ENCODE measurements around the gene CSNK2A2. TPM values are rescaled to one million over a fixed set of nuclear protein-coding genes. Genes with fewer than 3 reads are reported as not detected.

Gene CSNK2A2
- polyA plus RNA-seq, 1 donor from 2014 or later, result 36.7 TPM

DNA sequence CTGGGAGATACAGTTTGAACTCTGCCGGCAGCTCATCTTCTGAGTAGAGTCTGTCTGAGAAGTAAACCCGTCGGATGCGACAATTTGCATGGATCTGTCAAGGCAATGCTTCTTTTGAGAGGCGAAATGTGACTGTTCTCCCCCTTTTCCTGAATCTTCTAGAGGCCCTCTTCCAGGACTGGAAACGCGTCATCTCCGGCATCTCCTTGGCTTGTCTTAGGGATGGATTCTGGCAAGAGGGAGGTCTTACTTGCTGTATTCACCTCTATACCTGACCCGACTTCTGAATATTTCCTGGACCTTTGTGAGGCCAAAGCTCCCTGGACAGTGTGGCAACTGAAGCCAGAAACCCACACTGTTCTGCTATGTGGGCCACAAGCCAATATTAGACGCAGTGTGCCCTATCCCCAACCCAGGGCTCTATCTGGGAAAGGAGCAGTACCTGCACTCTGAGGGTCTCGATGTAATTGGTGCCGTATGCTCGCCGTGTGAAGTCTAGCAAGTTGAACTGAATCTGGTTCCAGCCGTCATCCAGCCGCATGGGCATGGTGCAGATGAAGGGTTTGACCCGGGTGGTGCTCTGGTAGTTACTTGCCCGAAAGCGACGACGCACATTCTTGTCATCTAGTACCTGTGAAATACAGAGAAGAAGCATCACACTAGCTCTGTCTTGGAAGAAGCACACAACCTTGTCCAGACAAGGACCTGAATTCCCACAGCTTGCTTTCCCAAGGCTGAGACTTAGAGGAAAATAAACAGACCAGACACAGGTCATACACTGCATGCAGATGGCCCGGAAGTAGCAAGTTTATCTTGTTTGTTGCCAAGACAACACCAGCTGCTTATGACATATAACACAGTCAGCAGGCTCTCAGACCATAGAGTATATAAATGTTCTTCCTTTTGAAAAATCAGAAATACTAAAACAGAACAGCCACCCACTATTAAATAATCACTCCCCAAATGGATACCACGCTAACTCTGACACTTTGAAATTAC lies 82.8 kb downstream of the CSNK2A2 start:
- no peaks in the 10 kb centered on the region for H3F3A ChIP-seq (ENCODE audit: insufficient read depth, low read length, poor library complexity, severe bottlenecking)
- H4K20me1 ChIP-seq (ENCODE audit: insufficient read depth), result no peaks in the 10 kb centered on the region
- peaks cover 9% of the 10 kb centered on the region for H3K36me3 ChIP-seq (ENCODE audit: insufficient read depth, low read length)
- no peak overlapping the region for H3K4me2 ChIP-seq (ENCODE audit: low read length)
- no peak overlapping the region for H3K4me3 ChIP-seq (ENCODE audit: low read length)
- TF ChIP-seq, protein P1, sequence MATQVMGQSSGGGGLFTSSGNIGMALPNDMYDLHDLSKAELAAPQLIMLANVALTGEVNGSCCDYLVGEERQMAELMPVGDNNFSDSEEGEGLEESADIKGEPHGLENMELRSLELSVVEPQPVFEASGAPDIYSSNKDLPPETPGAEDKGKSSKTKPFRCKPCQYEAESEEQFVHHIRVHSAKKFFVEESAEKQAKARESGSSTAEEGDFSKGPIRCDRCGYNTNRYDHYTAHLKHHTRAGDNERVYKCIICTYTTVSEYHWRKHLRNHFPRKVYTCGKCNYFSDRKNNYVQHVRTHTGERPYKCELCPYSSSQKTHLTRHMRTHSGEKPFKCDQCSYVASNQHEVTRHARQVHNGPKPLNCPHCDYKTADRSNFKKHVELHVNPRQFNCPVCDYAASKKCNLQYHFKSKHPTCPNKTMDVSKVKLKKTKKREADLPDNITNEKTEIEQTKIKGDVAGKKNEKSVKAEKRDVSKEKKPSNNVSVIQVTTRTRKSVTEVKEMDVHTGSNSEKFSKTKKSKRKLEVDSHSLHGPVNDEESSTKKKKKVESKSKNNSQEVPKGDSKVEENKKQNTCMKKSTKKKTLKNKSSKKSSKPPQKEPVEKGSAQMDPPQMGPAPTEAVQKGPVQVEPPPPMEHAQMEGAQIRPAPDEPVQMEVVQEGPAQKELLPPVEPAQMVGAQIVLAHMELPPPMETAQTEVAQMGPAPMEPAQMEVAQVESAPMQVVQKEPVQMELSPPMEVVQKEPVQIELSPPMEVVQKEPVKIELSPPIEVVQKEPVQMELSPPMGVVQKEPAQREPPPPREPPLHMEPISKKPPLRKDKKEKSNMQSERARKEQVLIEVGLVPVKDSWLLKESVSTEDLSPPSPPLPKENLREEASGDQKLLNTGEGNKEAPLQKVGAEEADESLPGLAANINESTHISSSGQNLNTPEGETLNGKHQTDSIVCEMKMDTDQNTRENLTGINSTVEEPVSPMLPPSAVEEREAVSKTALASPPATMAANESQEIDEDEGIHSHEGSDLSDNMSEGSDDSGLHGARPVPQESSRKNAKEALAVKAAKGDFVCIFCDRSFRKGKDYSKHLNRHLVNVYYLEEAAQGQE (IDR thresholded peaks at IDR 0.05; ENCODE audit: borderline replicate concordance), result no peak
- no peak for TF ChIP-seq SMC3 (conservative IDR thresholded peaks at IDR 0.05; ENCODE audit: poor library complexity)
- TF ChIP-seq TAF1 (IDR thresholded peaks at IDR 0.05; ENCODE audit: low read depth), result no peak
- TF ChIP-seq EP300 (conservative IDR thresholded peaks at IDR 0.05; ENCODE audit: poor library complexity, severe bottlenecking), result no peak
- TF ChIP-seq MXI1 (conservative IDR thresholded peaks at IDR 0.05; ENCODE audit: poor library complexity, severe bottlenecking), result no peak
- TF ChIP-seq, protein P2, sequence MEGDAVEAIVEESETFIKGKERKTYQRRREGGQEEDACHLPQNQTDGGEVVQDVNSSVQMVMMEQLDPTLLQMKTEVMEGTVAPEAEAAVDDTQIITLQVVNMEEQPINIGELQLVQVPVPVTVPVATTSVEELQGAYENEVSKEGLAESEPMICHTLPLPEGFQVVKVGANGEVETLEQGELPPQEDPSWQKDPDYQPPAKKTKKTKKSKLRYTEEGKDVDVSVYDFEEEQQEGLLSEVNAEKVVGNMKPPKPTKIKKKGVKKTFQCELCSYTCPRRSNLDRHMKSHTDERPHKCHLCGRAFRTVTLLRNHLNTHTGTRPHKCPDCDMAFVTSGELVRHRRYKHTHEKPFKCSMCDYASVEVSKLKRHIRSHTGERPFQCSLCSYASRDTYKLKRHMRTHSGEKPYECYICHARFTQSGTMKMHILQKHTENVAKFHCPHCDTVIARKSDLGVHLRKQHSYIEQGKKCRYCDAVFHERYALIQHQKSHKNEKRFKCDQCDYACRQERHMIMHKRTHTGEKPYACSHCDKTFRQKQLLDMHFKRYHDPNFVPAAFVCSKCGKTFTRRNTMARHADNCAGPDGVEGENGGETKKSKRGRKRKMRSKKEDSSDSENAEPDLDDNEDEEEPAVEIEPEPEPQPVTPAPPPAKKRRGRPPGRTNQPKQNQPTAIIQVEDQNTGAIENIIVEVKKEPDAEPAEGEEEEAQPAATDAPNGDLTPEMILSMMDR (IDR thresholded peaks at IDR 0.05; ENCODE audit: poor library complexity, severe bottlenecking), result no peak
- no peak for TF ChIP-seq RAD21 (conservative IDR thresholded peaks at IDR 0.05)
- TF ChIP-seq EZH2 (IDR thresholded peaks at IDR 0.05; ENCODE audit: borderline replicate concordance, insufficient read depth, low read length, poor library complexity, severe bottlenecking), result no peak
- H3K9me3 ChIP-seq (ENCODE audit: low read length), result no peaks in the 10 kb centered on the region
- no peaks in the 10 kb centered on the region for H3K27me3 ChIP-seq (ENCODE audit: insufficient read depth, low read depth, low read length)
- no peak overlapping the region for H3K9ac ChIP-seq (ENCODE audit: low read length)
- no peak overlapping the region for H3K27ac ChIP-seq (ENCODE audit: low read length)
- H2AFZ ChIP-seq (ENCODE audit: low read depth, low read length), result no peak overlapping the region
- H3K79me2 ChIP-seq (replicated peaks; ENCODE audit: insufficient read depth, low read length), result peaks cover 39% of the 10 kb centered on the region
- H3K9me2 ChIP-seq (ENCODE audit: insufficient read depth, low read length), result no peaks in the 10 kb centered on the region

DNA sequence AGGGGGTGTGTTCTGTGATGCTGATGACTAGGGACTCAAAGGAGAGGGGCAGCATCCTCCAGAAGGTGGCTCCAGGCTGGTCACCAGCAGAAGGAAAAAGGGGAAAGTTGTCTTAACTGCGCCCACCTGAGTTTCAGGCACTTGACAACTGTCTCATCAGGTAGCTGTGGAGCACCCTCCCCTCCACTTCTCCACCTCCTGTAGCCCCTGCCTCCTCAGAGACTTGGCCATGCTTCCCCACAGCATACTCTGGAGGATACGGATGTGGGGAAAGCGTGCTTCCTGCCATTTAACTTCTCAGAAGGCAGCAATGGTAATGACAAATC lies 86.6 kb downstream of the CSNK2A2 start:
- Histone ChIP-seq H3K79me2 (replicated peaks; ENCODE audit: insufficient read depth, low read length) (peaks cover 5% of the 10 kb centered on the region), H3K36me3 (ENCODE audit: insufficient read depth, low read length) (peaks cover 4% of the 10 kb centered on the region), H3K9me2 (ENCODE audit: insufficient read depth, low read length) (no peaks in the 10 kb centered on the region), H3K9ac (ENCODE audit: low read length) (no peak overlapping the region), H3F3A (ENCODE audit: insufficient read depth, low read length, poor library complexity, severe bottlenecking) (no peaks in the 10 kb centered on the region), H3K9me3 (ENCODE audit: low read length) (no peaks in the 10 kb centered on the region), H3K4me2 (ENCODE audit: low read length) (no peak overlapping the region), H2AFZ (ENCODE audit: low read depth, low read length) (no peak overlapping the region), H4K20me1 (ENCODE audit: insufficient read depth) (no peaks in the 10 kb centered on the region), H3K27ac (ENCODE audit: low read length) (no peak overlapping the region), H3K4me3 (ENCODE audit: low read length) (no peak overlapping the region), H3K27me3 (ENCODE audit: insufficient read depth, low read depth, low read length) (no peaks in the 10 kb centered on the region)
- TF ChIP-seq RAD21 (conservative IDR thresholded peaks at IDR 0.05), result no peak
- TF ChIP-seq, protein P1 (IDR thresholded peaks at IDR 0.05; ENCODE audit: borderline replicate concordance), result no peak
- no peak for TF ChIP-seq POLR2AphosphoS5 (IDR thresholded peaks at IDR 0.05)
- TF ChIP-seq EZH2 (IDR thresholded peaks at IDR 0.05; ENCODE audit: borderline replicate concordance, insufficient read depth, low read length, poor library complexity, severe bottlenecking), result no peak
- TF ChIP-seq SMC3 (conservative IDR thresholded peaks at IDR 0.05; ENCODE audit: poor library complexity), result no peak
- TF ChIP-seq MXI1 (conservative IDR thresholded peaks at IDR 0.05; ENCODE audit: poor library complexity, severe bottlenecking), result no peak
- TF ChIP-seq, protein P2 (IDR thresholded peaks at IDR 0.05; ENCODE audit: poor library complexity, severe bottlenecking), result no peak
- TF ChIP-seq EP300 (conservative IDR thresholded peaks at IDR 0.05; ENCODE audit: poor library complexity, severe bottlenecking), result no peak
- TF ChIP-seq TAF1 (IDR thresholded peaks at IDR 0.05; ENCODE audit: low read depth), result no peak

Measured in neural cell (in vitro differentiated cells).